HG02943 (cell line): ENCODE results near the gene PRKN.

Experiments used
- ATAC-seq: cut with Tn5 transposase; IDR thresholded peaks from one replicate; pipeline ENCODE4 v1.9.1; 2021; ENCODE audit warnings: mild to moderate bottlenecking, low read depth, moderate library complexity; ENCODE audit not compliant: unreplicated experiment

PRKN gene

DNA sequence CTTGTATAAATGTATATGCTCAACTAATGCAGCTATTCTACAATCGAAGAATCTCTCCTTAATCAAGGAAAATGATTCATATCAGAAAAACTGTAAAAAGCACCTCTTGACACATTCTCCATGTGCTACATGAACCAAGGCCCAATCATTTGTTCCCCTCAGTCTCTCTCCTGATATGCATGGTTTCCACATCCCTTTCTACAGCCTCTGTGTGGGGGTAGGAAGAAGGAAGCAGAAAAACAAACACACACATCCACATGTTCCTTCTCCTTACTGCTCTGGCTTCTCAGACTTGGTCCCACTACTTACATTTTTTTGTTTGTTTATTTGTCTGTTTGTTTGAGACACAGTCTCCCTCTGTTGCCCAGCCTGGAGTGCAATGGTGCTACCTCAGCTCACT, 510.5 kb downstream of the PRKN start:
- no peak for ATAC-seq

DNA sequence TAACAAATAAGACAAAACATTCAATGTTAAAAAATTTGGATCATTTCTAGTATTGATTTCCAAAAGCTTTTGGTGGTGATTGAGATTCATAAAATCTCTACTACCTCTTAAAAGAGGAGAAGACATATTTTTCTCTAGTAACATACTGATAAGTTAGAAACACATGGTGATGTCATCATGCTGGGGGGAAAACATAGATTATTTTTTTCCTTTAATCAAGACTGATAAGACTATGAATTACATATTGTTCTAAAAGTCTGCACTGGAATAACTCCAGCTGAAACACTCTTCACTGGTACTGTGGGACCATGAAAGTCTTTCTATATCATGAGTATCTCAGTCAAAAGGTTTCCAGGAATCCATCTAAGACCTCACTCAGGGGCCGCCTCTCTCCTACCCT, 515.8 kb downstream of the PRKN start:
- no peak for ATAC-seq

DNA sequence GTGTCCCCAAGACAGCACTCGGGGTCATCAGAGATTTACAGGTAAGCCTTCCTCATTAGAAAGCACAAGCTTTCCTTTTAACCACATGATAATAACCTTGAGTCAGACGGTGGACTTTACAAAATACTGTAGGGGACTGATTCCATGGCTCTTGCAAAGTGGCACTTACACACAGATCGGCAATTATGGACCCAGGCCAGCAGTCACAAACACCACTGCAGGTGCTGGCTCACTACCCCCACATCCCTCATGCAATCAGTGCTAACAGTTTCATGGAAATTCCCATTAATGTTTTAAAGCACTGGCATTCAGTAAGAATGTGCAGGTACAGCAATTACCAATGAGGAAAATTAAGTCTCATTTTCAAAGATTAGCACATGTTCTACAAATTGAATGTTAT, 516.5 kb downstream of the PRKN start:
- no peak for ATAC-seq

DNA sequence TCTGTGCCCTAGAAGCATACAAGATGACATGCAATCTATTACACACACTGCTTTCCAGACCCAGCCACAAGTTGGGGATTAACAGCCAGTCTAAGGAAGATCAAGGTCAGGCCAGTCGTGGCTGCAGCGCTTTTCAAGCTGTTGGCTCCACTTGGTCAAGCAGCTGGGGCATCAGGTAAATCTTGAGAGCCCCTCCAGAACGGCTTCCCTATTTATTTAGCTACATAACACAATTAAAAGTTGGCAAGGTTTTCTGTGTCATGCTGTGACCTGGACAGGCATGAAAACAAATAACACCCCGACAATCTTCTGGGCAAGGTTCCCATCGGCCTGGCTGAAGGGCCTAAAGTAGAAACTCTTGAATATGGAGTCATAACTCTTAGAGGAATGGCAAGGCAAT, 524.3 kb downstream of the PRKN start:
- no peak for ATAC-seq

DNA sequence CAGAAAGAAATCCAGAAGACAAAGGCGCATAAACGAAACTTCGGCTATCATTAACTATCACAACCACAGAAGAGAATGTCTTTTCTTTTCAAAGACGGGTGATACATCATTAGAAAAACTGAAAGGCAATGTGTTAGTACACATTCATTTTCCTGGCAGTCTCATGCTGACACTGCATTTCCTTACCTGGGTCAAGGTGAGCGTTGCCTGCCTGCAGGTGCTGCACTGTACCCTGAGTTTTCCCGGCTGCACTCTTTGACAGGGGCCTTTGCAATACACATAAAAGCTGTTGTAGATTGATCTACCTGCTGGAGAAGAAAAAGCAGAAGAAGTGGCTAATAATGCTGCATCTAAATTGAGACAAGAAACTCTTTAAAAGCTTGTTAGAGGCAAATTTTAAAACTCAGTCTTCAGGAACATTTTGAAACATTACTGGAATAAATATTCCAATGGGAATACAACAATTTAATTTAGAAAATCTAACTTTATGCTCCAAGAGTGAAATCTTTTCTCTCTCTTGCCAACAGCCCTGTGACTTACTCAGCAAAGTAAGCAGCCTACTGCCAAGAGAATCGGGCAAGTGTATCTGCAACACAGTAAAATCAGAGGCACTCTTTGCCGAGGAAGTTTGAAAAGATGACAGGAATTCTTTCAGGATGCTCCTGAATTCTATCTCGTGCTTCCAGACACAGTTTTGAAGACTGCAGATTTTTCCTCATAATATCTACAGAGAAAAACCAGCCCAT, 526.4 kb downstream of the PRKN start:
- ATAC-seq, result no peak

DNA sequence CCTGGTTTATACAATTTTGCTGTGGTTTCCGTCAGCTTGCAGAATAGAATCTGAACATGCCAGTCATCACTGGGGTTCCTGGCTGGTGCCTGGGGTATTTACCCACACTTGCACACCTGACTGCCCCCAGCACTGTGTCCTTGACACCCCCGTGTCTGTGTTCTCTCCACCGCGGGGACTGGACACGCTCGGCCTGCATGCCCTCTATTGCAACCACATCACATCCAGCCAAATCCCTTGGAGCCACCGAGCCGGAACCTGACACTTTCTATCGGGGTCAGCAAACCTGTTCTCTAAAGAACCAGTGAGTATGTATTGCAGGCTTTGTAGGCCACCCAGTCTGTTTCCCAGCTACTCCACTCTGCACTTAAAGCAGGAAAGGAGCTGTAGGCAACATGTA, 527.5 kb downstream of the PRKN start:
- ATAC-seq, result no peak

DNA sequence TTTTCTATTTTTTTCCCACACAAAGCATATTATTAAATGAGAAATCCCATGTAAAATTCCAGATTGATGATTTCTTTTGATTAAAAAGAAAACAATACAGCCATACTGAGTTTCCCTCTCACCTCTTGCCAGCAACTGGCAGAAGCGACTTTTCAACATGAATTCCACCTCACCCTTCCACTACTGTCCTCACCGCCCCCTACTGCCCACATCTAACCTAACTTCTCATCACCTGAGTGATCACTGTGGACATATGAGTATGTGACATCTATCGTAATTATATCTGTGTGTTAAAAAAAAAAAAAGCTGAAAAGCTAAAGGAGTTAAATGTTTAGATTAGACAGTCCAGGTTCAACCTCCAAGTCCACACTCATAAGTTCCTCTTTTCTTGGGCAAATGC, 528.6 kb downstream of the PRKN start:
- no peak for ATAC-seq

DNA sequence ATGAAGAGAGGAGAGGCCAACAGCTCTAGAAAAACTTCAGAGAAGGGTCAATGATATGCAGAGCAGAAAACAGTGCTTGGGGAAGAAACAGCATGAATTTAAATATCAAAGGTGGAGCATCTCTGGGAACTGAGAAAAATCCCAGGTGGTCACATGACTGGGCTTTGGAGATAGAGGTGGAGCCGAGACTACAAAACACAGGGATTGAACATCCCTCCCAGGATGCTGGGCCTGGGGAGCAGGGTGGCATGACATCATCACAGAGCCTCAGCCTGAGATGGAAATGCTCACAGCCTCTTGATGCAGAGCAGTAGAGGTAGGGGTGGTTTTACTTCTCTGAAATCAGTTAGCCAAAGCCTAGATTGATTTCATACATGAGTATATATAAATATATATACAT, 529.5 kb downstream of the PRKN start:
- ATAC-seq, result no peak

DNA sequence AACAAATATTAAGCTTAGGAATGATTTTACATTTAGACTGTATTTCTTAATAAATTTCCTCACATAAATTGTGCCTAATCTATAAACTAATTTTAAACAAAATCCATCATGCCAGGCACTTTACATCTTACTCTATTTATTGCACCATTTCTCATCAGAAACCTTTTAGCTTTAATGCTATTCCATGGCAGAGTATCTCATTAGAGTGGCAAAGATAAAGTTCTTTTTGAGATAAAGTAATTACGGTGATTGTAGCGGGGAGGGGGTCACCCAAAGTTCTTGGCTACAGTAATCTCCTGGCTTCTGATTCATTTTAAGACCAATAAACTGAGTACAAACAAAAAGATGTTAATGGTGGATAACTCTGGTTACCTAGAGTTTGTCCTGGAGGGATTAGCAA, 532.1 kb downstream of the PRKN start:
- ATAC-seq, result no peak

DNA sequence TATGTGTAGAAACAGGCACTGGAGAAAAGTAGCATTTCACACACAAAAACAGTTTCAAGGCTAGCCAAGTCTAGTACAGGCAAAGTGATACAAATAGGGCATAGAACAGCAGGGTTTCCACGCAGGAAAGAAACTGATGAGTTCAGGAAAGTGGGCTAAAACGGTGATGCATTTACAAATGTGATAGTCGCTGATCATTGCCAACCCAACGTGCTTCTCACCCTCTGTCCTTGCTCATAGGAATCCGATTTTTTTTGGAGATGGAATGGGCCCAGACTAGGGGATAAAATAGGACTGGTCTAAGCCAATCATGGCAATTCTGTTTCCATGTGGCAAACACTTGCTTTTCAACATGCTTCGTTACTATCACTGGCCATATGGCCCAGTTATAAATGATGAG, 536.6 kb downstream of the PRKN start:
- ATAC-seq, result no peak

DNA sequence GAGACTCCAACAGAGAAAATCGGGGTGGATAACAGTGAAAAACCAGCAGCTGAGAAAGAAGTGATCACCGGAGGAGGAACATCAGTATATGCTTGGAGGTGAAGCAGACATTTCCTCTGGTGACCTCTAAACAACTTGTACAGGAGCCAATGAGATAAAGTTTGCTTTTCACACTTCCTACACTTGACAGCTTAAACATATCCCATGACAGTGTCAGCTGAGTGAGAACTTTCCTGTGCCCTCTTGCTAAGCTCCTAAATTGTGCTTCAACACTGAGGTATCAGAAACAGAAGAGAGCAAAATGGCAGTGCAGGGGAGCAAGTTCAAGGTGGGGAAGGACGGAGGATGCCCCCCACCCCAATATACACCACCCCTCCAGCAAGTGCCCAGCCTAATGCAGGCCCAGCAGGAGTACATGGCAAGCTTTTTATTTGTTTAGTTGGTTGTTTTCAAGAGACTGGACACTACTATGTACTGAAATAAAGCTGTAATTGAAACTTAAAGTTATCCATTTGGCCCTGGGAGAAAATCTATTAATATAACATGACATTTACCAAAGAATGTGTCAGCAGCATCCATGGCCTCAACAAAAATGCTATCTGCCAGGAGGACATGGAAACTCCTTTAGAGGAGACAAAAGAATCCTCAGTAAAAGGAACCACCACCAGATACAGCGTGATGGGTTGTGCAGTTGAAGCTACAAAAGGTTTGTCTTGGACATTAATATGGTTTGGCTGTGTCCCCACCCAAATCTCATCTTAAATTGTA, 540.2 kb downstream of the PRKN start:
- no peak for ATAC-seq

DNA sequence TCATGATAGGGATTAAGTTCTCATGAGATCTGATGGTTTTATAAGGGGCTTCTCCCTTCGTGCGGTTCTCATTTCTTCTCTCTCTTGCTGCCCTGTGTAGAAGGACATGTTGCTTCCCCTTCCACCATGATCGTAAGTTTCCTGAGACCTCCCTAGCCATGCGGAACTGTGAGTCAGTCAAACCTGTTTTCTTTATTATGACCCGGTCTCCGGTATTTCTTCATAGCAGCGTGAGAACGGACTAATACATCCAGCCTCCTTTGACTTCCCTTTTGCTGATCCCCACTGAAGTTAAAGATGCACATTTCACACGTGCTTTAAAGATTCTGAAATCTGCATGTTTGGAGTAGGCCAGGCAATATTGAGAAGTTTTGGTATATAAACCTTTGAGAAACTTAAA, 543.1 kb downstream of the PRKN start:
- no peak for ATAC-seq

DNA sequence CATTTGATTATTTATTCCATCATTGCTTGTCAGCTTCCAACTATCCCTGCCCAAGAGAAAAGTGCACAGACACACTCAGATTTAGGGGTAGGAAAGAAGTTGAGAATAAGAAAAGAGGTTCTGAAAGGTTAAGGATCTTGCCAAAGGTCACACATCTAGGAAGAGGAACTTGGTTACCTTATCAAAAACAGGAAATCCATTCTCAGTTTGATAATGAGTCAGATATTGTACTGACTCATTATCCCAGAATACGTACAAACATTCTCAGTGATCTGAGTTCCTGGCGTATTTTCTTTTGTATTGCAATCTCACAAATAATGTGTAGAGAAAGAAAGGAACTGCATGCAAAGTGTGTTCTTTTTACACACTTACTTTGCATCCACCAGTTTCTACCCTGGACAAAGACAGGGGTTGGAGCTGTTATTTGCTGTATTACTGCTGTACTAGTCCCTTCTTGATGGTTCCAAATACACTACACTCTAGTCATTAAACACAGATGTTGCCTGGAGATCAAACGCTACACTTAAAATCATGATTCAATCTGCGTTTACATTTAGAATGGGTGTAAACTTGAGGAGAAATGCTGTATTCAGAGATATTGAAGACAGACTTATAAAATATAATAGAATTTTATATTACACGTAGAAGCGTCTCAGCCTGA, 545.7 kb downstream of the PRKN start:
- ATAC-seq, result no peak

DNA sequence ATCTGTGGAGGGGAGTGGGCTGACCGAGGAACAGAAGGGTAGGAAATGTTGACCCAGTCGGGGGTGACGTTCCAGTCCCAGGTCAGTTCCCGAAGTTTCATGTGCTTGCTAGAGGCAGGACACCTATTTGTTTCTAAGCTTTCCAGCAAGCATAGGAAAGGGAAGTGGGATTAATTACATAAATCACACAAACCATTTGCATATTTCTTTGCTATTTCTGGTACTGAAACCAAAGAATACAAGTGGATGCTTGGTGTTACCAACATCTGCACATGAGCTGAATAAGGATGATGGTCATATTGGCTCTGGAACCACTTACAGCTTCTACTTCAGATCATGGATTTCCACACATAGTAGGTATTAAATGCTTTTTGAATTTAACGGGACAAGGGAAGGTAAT, 546.5 kb downstream of the PRKN start:
- no peak for ATAC-seq

DNA sequence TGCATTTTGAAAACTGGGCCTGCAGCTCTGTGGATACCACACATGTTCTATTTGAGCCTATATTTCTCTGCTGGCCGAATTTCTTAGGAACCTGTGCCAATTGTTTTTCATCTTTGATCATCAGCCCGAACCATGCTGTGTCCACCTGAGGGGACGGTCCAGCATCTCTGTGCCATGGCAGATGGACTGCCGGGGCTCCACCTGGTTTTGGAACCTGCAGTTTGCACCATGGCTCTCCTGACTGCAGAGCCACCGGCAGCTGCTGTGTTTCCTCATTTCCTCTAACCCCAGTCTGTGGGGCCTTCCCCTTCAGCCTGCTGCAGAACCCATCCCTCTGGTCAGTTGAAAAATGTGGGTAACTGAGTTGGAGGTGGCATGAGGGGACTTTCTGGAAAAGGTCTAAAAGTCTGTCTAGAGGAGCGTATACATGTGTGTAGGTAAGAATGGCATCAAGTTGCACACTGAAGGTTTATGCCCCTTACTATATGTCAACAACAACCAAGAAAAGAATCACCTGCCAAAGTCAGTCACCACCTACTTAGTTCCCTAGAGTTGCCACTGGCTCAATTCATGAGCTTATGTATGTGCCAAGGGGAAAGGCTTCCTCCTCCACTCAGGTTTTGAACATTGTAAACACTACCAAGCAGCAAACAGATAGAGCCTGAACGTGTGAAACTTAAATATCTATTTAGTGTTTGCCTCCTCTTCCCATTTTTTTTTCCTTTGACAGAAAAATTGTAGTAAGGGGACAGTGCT, 548.2 kb downstream of the PRKN start:
- ATAC-seq, result no peak

DNA sequence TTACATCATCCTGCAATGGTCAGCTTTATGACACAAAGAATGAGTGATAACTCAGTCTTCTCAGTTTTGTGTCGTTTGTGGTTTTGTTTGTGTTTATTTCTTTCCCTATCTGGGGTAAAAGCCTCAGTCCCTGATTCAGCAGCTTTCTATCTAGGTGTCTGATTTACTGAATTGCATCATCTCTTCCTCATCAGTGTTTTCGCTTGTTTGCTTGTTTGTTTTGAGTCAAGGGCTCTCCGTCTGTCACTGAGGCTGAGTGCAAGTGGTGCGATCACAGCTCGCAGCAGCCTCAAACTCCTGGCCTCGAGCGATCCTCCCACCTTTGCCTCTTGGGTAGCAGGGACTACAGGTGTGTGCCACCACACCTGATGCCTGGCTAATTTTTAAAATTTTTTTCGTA, 548.9 kb downstream of the PRKN start:
- no peak for ATAC-seq

DNA sequence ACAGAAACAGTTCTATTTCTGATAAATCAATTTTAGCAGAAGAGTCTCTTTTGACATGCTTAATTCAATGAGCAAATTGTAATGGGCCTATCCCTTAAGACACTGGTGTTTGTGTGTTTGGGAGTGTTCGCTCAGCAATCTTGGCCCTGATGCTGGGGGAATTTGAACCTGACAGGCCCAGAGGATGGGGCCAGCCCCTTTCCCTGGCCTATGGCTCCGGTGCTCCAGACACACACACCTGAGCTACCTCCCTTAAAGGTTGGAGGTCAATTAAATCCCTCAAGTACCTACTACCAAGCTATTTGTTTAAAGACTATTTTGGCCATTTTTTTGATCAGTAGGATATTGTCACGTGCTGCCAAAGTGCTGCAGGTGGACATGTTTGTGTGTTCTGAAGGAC, 549.3 kb downstream of the PRKN start:
- ATAC-seq, result no peak

DNA sequence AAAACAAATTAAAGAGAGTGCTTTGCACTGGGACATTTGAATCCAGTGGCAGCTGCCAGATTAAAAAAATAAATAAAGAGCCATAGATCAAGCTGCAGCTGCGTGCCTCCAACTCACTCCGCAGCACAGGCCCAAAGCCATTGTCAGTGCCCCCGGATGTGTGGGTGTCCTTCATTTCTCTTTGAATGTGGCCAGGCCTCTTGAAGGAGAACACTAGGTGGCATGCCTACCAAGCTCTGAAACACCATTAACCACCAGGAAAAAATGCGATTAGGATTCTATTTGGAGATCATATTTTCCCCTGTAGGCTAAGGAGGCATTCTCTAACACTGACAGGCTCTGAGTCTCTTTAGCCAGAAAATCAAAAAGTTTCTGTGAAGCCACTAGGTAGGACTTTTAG, 549.8 kb downstream of the PRKN start:
- ATAC-seq, result no peak

DNA sequence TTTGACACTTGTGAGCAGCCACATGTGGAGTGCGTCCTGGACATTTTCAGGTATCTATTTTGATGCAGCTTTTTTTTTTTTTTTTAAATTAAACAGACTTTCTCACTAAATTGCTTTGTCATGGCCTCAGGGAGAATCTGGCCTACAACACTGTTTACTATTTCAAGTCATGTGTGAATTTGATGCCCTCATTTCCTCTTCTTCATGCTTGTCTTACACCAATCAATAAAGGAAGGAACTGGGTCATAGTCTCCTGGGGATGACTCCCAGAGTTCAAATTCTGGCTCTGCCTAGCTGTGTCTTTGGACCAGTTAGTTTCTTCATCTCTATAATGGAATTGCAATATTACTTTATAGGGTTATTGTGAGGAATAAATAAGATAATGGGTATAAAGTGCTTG, 554.1 kb downstream of the PRKN start:
- ATAC-seq, result no peak

DNA sequence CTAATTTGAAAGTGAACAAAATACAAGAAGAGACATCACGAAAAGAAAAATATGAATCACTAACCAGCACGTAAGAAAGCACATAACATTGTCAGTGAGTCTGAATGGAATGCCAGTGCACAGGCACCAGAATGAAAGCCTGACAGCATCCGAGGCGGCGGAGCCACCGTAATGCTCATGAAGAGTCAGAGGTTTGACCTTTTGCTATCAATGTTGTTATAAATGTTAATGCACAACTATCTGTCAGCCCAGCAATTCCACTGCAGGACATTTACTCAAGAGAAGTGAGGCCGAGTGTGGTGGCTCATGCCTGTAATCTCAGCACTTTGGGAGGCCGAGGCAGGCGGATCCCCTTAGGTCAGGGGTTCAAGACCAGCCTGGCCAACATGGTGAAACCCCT, 562.1 kb downstream of the PRKN start:
- ATAC-seq, result no peak
